ENCODE results near the gene DCDC2C.

DNA sequence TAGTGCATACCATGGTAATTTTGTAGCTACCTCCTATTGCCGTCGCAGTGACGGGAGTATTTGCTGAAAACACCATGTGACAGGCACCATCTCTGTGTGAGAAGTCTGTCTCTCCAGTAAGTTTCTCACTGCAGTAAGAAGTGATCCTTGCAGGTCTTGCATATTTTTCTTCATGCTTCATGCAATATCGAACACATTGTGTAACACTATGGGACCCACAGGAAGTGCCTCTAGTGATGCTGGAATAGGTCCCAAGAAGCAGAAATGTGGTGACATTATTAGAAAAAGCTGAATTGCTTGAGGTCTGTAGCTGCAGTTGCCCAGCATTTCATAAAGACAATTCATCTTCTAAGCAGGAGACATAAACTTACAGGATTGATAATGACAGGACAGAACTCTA lies 167.6 kb downstream of the DCDC2C start:
- TF ChIP-seq, protein P1, sequence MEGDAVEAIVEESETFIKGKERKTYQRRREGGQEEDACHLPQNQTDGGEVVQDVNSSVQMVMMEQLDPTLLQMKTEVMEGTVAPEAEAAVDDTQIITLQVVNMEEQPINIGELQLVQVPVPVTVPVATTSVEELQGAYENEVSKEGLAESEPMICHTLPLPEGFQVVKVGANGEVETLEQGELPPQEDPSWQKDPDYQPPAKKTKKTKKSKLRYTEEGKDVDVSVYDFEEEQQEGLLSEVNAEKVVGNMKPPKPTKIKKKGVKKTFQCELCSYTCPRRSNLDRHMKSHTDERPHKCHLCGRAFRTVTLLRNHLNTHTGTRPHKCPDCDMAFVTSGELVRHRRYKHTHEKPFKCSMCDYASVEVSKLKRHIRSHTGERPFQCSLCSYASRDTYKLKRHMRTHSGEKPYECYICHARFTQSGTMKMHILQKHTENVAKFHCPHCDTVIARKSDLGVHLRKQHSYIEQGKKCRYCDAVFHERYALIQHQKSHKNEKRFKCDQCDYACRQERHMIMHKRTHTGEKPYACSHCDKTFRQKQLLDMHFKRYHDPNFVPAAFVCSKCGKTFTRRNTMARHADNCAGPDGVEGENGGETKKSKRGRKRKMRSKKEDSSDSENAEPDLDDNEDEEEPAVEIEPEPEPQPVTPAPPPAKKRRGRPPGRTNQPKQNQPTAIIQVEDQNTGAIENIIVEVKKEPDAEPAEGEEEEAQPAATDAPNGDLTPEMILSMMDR (IDR thresholded peaks at IDR 0.05): no peak
- TF ChIP-seq POLR2A (IDR thresholded peaks at IDR 0.05): no peak

Data from thyroid gland (tissue), 4 donors.